GM21390 (cell line): ENCODE data around the gene FSIP1.
A peak's percentile ranks its signal among the peaks of the same experiment; 100 is the strongest.

Source experiments
- ATAC-seq: cut with Tn5 transposase; IDR thresholded peaks from one replicate; pipeline ENCODE4 v1.9.1; 2021; ENCODE audit not compliant: unreplicated experiment

Gene FSIP1

DNA sequence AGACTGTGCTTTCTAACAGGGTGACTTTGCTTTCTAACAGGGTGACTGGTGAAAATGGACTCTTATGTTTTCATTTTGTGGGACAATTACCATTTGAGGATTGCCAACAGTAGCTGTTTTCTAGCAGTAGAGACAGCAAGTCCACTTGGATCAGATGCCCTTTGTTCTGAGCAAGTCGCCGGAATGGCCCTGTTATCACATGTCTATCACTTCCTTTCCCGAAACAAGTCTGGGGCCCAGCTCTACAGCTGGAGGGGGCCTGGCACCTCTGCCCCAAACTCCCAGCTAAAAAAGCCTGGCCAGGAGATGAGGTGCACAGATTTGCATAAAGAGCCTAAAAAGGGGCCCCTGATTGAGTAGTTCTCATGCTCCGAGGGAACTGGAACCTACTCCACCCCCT, 157.2 kb downstream of the FSIP1 start:
- no peak for ATAC-seq

DNA sequence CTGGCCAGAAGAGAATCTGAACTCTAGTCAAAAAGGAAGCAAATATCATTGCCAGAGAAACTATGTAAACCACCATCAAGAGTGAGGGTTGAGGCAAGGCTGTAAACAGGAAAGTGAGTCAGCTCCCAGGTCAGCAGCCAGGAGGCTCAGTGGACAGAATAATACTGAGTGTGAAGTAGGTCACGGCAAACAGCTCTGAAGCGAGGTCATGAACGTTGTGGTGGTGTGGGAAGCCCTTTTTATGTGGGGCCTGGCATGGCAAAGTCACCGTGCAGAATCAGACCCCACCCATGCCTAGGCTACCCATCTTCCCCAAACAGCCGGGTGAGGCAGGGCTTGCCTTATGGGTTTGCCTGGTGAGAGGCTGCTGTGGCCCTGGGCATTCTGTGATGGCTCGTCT, 157.8 kb downstream of the FSIP1 start:
- peak; percentile 44 for ATAC-seq

DNA sequence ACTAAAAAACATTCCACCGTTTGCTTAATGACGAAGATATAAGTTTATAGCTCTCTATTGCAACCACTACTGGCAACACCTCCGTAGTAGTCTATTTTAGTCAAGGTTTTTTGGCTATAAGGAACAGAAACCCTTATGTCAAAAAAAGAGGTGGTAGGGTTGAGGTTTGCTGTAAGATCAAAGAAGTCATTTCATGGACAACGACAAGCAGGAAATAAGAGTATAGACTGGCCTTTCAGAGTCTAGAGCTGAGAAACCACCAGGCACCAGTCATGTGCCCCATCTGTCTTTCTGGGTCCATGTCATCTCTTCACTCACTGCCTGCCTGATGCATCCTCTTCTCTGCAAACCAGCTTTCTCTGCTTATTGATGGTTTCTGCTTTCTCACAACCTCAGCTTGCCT, 159.1 kb downstream of the FSIP1 start:
- peak; percentile 93 for ATAC-seq

DNA sequence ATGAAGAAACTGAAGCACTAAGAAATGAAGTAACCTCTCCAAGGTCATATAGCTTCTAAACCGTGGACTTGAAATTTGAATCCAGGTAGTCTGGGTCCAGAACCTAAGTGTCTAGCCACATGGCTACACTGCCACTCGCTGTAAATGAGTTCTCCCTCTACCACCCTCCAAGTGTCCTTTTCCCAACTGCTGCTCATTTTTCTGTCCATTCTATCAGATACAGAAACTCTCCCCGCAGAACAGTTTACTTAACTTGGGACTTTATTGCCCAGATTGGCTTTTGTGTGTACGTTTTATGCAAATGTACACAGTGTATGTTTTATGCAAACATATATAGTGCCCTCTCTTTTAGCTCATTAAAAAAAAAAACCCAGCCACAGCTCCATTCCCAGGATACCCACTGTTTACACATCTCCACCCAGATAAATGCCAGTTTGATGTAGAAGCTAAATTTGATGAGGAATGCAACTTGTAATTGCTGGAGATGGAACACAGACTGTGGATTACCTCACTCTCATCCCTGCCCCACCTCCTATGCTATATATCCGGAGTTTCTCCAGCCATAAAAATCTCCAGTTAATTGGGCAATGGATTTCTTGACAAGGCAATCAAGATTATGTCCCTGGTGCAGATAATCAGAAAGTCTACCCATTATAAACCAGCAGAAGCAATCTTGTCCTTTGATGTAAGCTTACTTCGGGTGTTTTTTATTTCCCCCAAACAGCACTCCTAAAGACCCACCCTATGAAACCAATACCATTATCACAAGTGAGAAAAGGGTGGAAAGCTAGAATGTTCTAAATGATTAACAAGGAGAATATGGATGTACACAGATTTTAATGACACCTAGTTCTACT, 159.8 kb downstream of the FSIP1 start:
- ATAC-seq = no peak

DNA sequence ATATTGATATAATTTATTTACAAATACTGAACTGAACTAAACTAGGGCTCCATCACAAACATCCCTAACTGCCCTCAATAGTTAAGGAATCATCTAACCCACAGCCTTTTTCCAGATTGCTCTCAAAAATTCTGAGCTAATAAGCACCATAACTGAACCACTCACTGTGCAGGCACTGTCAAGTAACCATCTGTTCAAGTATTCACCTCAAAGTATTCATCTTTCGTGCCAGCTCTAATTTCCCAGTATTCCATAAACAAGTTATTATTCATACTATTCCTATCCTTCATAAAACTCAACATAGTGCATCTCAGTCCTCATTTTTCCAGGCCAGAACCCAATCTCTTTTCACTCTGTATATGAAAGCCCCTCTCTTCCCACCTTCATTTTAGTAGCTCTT, 160.7 kb downstream of the FSIP1 start:
- ATAC-seq = no peak

DNA sequence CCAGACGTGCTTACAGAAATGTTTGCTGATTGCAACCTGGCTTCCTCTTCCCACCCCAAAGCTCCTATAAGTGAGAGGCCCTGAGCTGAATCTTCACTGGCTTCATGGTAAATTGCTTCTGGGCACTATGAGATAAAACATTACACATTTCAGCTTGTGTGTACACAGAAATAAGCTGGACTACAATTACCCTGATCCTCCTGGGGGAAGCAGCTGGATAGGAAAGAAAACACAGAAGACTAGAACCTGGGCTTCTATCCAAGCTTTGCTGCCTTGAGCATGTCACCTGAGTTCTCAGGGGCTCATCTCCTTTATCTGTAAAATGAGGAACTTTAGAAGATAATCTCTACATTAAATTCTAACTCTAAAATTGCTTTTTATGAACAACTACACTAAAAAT, 161.4 kb downstream of the FSIP1 start:
- no peak for ATAC-seq

DNA sequence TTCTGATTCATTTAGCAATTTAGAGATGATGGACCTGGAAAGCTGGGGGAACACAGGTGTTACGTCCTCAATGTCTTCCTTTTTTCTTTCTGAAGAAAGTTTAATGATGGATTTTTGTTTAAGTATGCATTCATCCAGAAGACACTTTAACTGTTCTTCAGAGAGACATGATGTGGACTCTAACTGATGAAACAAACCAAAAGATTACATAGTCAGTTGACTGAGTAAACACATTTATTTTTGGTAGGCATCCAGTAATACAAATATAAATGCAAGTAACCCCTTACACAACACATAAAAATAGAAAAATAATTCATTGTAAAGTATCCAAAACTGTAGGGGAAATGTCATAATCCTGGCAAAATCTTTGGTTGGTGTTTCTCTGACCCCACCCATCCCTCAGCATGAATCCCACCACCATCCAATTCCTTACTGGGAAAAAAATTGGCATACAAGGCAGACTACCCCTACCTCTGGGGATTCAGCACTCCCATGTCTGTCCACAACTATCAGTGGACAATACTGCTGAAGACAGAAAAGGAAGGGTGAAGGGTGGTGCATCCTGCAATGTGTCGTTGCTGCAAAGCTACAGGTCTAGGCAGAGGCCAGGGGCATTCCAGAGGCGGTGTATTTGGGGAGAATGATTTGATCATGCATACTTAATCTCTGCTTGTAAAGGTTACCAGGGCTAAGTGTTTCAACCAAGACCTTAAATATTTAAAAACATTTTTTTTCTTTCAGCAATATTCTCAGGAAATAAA, 164.4 kb downstream of the FSIP1 start:
- ATAC-seq = no peak

DNA sequence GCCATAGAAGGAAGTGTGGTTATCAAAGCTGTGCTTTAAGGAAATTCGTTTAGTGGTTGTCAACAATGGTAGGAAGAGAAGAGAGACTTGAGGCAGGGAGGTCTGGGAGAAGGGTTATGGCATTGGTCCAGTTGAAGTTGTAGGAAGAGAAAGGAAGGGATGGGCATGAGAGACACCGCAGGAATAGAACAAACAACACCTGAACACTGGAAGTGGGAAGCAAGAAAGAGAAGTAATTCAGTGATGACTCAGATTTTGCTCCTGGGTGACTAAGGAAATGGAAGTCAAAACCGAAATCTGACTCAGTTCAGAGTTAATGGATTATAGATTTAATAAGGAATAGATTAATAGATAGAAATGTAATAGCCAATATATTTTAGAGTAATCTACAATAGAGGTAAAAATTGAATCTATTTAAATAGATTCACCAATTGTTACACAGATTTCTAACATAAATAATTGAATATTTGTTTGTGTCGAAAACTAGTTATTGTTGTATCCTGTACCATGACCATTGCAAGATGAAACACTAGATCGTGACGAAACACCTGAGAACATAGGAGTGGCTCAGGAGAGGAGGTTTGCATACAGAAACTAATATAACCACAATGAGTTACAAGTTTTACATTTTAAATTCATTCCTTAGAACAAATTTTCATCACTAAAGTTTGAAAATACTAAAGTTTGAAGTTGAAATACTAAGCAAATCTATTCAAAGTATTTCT, 165.7 kb downstream of the FSIP1 start:
- no peak for ATAC-seq

DNA sequence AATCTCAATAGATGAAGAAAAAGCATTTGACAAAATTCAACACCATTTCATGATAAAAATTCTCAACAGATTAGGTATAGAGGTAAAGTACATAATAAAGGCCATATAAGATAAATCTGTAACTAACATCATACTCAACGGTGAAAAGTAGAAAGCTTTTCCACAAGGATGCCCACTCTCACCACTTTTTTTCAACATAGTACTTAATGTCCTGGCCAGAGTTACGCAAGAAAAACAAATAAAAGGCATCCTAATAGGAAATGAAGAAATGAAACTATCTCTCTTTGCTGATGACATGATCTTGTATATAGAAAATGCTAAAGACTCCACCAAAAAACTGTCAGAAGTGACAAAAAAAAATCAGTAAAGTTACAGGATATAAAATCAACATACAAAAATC, 168.8 kb downstream of the FSIP1 start:
- ATAC-seq = no peak

DNA sequence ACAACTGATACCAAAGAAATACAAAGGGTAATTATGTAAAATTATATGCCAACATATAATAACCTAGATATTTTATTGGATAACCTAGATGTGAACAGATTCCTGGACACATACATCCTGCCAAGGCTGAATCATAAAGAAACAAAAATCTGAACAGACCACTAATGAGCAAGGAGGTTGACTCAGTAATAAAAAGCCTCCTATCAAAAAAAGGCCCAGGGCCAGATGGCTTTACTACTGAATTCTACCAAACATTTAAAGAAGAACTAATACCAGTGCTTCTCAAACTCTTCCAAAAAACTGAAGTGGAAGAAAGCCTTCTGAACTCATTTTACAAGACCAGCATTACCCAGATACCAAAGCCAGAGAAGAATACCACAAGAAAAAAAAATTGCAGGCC, 169.4 kb downstream of the FSIP1 start:
- no peak for ATAC-seq

DNA sequence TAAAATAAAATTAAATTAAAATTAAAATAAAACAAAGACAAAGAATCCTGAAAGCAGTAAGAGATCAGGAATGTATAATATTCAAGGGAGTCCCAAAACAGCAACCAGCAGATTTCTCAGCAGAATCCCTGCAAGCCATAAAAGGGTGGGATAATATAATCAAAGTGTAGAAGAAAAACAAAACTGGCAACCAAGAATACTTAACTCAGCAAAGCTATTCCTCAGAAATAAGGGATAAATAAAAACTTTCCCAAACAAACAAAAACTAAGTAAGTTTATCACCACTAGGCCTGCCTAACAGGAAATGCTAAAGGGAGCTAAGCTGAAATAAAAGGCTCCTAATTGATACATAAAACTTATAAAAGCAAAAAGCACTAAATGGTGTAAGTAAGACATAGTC, 172.0 kb downstream of the FSIP1 start:
- no peak for ATAC-seq

DNA sequence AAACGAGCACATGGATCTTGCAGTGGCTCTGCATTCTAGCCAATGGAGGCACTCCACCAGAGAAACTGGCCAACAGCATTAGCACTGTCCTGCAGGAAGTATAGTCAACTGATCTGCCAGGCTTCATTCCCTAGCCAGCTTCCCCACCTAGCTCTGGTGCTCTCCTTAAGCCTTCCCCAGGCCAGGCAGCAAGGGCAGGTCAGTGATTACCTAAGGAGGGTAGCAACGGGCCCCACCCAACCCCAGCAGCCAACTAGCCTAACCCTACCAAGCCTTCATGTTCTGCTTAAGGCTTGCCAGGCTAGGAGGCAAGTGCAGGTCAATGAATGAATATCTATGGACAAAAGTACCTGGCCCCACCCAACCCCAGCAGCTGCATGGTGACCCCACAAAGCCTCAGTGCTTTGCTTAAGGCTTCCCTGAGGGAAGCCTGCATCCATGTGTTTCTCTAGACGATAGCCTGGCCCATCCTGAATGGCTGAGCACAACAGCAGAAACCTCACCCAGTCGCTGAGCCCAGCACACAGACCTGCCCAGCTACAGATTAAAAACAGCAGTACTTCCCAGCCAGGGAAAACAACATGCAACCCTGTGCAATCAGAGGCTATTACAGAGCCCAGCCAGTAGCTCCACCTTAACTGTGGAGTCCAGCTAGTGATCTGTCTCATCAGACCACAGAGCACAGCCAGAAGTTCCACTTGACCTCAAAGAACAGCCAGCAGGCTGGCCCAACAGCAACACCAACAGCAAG, 173.3 kb downstream of the FSIP1 start:
- ATAC-seq = no peak

DNA sequence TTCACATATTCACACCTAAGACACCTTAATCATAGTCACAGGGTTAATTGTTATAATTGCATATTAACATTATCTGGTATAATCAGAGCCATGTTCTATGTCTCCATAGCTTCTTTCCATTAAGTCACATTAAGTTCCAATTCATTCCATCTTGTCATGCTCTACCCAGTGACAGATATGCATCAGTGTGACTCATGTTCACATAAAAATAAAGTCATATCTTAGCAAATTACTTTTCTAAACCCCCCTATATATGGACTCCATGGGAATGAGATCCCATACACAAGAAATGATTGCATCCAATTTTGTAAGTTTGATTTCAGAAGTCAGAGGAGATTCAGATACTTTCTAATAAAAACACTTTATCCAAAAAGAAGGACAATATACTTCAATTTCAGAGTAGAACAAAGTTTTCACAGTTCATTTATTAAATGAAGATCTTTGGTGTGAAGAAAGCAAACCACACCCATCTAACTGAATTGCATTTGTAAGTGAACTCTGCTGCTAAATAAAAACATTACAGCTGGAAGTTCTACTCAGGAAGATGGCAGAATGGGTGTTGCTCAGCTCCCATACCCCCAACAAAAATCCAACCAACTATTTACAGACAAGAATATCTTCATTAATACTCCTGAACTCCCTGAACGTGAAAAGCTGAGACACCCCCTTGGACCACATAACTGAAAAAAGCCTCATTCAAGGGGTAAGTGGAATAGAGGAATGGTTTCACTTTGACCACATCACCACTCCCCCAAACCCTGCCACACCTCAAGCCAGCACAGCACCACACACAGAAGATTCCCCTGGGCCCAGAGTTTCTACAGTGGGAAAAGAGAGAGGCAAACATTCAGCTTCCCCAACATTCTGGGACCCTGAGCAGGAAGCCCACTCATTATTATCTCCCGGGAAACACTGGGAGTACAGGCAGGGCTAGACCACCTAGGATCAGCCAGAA, 174.2 kb downstream of the FSIP1 start:
- no peak for ATAC-seq

DNA sequence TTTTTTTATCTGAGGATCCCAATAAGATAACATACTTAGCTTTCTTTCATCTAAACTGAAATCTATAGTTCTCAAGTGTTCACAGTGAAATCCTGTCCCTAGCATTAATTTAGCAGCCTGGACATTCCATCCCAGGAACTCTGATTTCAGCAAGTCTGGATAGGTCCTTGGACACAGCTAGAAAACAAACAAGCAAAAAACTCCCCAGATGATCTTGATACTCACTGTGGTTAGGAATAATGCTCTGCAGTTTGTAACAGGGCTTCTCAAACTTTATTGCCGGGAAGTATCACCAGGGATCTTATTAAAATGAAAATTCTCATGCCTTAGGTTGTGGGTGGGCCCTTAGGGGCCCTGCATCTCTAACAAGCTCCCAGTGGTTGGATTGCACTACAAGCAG, 177.5 kb downstream of the FSIP1 start:
- ATAC-seq = no peak

DNA sequence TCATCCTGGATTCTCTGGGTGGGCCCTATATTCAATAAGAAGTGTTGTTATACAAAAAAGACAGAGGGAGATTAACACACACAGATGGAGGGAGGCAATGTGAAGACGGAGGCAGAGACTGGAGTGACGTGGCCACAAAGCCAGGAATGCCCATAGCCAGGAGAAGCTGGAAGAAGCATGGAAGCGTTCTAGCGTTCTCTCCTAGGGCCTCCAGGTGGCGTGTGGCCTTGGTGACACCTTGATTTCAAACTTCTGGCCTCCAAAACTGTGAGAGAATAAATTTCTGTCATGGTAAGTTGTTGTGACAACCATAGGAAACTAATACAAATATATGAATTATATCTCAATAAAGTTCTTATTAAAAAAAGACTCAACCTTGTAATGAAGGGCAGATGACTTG, 180.5 kb downstream of the FSIP1 start:
- ATAC-seq = no peak

DNA sequence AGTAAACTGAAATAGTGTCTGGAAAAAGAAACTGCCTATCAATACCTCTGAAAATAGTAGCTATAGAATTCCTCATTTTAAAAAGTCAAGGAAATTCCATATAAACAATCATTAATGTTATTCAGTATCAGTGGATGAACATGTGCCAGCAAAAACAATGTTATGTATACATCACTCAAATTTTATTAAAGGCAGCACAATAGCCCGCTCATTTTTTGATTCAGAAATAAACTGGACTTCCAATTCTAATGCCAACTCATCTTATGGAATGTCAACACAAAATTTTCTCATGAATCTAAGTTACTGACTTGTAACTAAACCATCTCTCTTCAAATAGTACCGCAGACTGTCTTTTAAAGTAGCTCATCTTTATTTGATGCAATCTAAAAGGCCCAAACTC, 182.8 kb downstream of the FSIP1 start:
- no peak for ATAC-seq

DNA sequence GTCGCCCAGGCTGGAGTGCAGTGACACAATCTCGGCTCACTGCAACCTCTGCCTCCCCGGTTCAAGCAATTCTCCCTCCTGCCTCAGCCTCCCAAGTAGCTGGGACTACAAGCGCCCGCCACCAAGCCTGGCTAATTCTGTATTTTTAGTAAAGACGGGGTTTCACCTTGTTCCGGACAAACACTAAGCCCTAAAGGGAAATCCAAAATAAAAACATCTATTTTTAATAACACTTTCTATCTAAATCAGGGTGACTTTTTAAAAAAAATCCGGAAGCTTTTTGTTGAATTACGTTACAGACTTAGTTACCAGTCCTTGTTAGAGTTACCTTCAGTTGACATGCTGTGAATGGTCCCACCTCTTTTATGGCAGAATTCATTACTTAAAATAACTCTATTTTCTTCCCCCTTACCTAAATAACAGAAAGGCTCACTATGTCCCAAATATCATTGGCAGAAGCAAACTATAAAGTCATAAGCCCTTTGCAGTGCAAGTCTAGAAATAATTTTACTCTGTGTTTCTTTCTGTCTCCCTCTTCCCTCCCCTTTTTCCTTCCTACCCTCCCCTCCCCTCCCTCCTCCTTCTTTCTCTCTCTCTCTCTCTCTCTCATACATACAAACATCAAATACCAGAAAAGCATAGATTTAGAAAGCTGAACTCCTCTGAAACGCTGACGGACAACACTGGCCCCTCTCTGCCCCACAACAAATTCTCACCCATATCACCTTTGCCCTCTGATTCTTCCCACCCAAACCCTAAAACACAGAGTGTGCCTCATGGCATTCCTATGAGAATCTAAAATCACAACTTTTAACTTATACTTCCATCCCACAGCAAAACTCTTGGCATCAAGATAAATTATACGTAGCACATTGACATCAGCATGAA, 183.4 kb downstream of the FSIP1 start:
- ATAC-seq = no peak

DNA sequence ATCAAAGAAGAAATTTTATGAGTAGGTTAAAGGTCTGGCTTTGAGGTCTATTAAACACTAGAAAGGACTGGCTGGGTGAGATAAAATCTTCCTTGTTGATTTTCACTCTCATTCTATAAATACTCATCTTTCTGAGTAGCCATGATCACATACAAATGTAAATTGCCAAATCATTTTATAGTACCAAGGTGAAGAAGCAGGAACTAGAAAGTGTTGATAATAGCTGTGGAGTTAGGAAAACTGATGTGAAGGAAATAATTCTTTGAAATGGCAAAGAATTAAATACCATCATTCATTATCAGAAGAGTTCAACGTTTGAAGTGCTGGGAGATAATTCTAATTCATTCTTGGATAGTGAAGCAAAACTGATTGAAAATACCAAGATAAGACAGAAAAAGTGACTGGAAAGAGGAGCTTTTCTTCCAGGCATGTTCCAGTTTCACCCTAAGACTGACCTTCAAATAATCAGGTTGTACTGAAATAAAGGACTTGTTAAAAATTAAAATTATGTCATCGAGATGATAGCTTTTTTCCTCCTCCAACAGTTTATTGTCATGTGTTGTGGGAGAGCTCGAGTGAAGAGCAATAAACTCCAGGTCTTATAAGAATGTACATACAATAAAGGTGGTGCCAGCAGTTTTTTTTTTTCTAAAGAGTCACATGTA, 184.3 kb downstream of the FSIP1 start:
- ATAC-seq = no peak
